Measurements from ENCODE around the gene TBC1D19. TPM values are rescaled to one million over a fixed set of nuclear protein-coding genes. Genes with fewer than 3 reads are reported as not detected.
"Not testable (repeated sequence)": the region's sequence is repeated elsewhere in the genome, so short reads cannot be mapped to it uniquely, and the experiment has no call there.

Gene TBC1D19
- total and polyA plus RNA-seq, 2 donors (not counting 1 experiment from before 2014, with no cell fraction given): 1.8 to 11.0 TPM

DNA sequence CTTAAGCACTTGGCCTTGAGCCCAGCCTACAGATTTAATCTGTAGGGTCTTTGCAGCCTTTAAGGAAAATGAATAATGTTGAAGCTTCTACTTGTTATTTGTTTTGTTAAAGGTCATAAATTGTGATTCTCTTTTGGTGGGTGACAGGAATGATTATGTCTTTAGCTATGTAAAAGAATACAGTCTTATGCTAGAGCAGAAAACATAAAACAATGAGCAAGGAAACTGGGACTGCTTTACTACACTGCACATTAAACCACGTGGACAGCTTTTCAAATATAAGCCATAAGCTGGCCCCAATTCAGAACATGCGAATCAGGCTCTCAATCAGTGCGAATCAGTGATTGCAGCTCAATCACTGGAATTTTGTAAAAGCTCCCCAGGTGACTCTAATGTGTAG lies 40.9 kb upstream of the TBC1D19 start:
- H3K4me2 ChIP-seq (replicated peaks; ENCODE audit: low read depth, low read length, poor library complexity, severe bottlenecking): no peak overlapping the region
- no peaks in the 10 kb centered on the region for H4K20me1 ChIP-seq (ENCODE audit: control insufficient read depth, insufficient read depth, low read length, poor library complexity, severe bottlenecking)
- TF ChIP-seq EZH2 (IDR thresholded peaks at IDR 0.05; ENCODE audit: borderline replicate concordance, insufficient read depth, low read depth, low read length, poor library complexity, severe bottlenecking): no peak
- TF ChIP-seq, protein P1, sequence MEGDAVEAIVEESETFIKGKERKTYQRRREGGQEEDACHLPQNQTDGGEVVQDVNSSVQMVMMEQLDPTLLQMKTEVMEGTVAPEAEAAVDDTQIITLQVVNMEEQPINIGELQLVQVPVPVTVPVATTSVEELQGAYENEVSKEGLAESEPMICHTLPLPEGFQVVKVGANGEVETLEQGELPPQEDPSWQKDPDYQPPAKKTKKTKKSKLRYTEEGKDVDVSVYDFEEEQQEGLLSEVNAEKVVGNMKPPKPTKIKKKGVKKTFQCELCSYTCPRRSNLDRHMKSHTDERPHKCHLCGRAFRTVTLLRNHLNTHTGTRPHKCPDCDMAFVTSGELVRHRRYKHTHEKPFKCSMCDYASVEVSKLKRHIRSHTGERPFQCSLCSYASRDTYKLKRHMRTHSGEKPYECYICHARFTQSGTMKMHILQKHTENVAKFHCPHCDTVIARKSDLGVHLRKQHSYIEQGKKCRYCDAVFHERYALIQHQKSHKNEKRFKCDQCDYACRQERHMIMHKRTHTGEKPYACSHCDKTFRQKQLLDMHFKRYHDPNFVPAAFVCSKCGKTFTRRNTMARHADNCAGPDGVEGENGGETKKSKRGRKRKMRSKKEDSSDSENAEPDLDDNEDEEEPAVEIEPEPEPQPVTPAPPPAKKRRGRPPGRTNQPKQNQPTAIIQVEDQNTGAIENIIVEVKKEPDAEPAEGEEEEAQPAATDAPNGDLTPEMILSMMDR (IDR thresholded peaks at IDR 0.05): no peak
- ATAC-seq (ENCODE audit: low read depth) (no peak), DNase-seq (no peak)
- ChIA-PET POLR2A (no interaction called here), CTCF (no interaction called here)
- H3K4me1 Mint-ChIP-seq: no peaks in the 10 kb centered on the region
- no peaks in the 10 kb centered on the region for H3K4me1 ChIP-seq (ENCODE audit: control insufficient read depth in 2 of 2, insufficient read depth in 2 of 2, low read length in 2 of 2)
- H3K4me3 ChIP-seq (ENCODE audit: control extremely low read depth in 1 of 5, extremely low read depth in 1 of 5, insufficient read depth in 1 of 5, low read depth in 2 of 5, low read length in 4 of 5): no peak overlapping the region
- peaks cover 3% of the 10 kb centered on the region for H3K27me3 Mint-ChIP-seq
- H3K27ac ChIP-seq (ENCODE audit: low read length in 2 of 2): no peak overlapping the region
- H3K9me3 Mint-ChIP-seq (ENCODE audit: insufficient read depth): peaks cover 16% of the 10 kb centered on the region
- no peaks in the 10 kb centered on the region for H3K27me3 ChIP-seq (replicated peaks in 1 of 4; ENCODE audit: control extremely low read depth in 1 of 4, control insufficient read depth in 3 of 4, insufficient read depth in 4 of 4, low read length in 3 of 4)
- no peaks in the 10 kb centered on the region for H3K36me3 ChIP-seq (replicated peaks in 1 of 2; ENCODE audit: control extremely low read depth in 1 of 2, control insufficient read depth in 1 of 2, extremely low read depth in 1 of 2, insufficient read depth in 2 of 2, low read length in 1 of 2)
- no peaks in the 10 kb centered on the region for H3K79me2 ChIP-seq (ENCODE audit: control insufficient read depth, insufficient read depth, low read length)
- no peak overlapping the region for H2AFZ ChIP-seq (ENCODE audit: insufficient read depth, low read depth, low read length, poor library complexity, severe bottlenecking)
- H3K9me3 ChIP-seq (ENCODE audit: control extremely low read depth in 1 of 3, control insufficient read depth in 2 of 3, insufficient read depth in 1 of 3, low read length in 2 of 3): peaks cover 0 to 14% (median 0%) of the 10 kb centered on the region in 3 donors
- intact Hi-C loops (cut with micrococcal nuclease): no loop called here
- no peak overlapping the region for H3K27ac Mint-ChIP-seq
- no peak overlapping the region for H3K4me3 Mint-ChIP-seq
- H3K9ac ChIP-seq (ENCODE audit: low read length): no peak overlapping the region
- 94% methylated on average over 3 of the region's 3 CpGs for WGBS (ENCODE audit: insufficient coverage)

GRCh38 chr4:26544421-26544820 lies 39.5 kb upstream of the TBC1D19 start:
- no CpG with 5 or more reads among the region's 2 CpGs for WGBS (ENCODE audit: insufficient coverage)
- H4K20me1 ChIP-seq (ENCODE audit: control insufficient read depth, insufficient read depth, low read length, poor library complexity, severe bottlenecking): no peaks in the 10 kb centered on the region
- no peak overlapping the region for H3K4me2 ChIP-seq (replicated peaks; ENCODE audit: low read depth, low read length, poor library complexity, severe bottlenecking)
- no peaks in the 10 kb centered on the region for H3K4me1 ChIP-seq (ENCODE audit: control insufficient read depth in 2 of 2, insufficient read depth in 2 of 2, low read length in 2 of 2)
- intact Hi-C loops (cut with micrococcal nuclease): no loop called here
- no peak overlapping the region for H2AFZ ChIP-seq (ENCODE audit: insufficient read depth, low read depth, low read length, poor library complexity, severe bottlenecking)
- no peak overlapping the region for H3K4me3 Mint-ChIP-seq
- ChIA-PET POLR2A (no interaction called here), CTCF (no interaction called here)
- no peaks in the 10 kb centered on the region for H3K27me3 ChIP-seq (replicated peaks in 1 of 4; ENCODE audit: control extremely low read depth in 1 of 4, control insufficient read depth in 3 of 4, insufficient read depth in 4 of 4, low read length in 3 of 4)
- H3K27ac Mint-ChIP-seq: no peak overlapping the region
- no peak for DNase-seq
- ATAC-seq (ENCODE audit: low read depth): no peak
- peaks cover 0 to 14% (median 0%) of the 10 kb centered on the region in 3 donors for H3K9me3 ChIP-seq (ENCODE audit: control extremely low read depth in 1 of 3, control insufficient read depth in 2 of 3, insufficient read depth in 1 of 3, low read length in 2 of 3)
- H3K27me3 Mint-ChIP-seq: peaks cover 3% of the 10 kb centered on the region
- H3K9ac ChIP-seq (ENCODE audit: low read length): no peak overlapping the region
- H3K27ac ChIP-seq (ENCODE audit: low read length in 2 of 2): no peak overlapping the region
- no peaks in the 10 kb centered on the region for H3K4me1 Mint-ChIP-seq
- TF ChIP-seq EZH2 (IDR thresholded peaks at IDR 0.05; ENCODE audit: borderline replicate concordance, insufficient read depth, low read depth, low read length, poor library complexity, severe bottlenecking): no peak
- TF ChIP-seq, protein P1 (IDR thresholded peaks at IDR 0.05): no peak
- no peaks in the 10 kb centered on the region for H3K36me3 ChIP-seq (replicated peaks in 1 of 2; ENCODE audit: control extremely low read depth in 1 of 2, control insufficient read depth in 1 of 2, extremely low read depth in 1 of 2, insufficient read depth in 2 of 2, low read length in 1 of 2)
- no peak overlapping the region for H3K4me3 ChIP-seq (ENCODE audit: control extremely low read depth in 1 of 5, extremely low read depth in 1 of 5, insufficient read depth in 1 of 5, low read depth in 2 of 5, low read length in 4 of 5)
- no peaks in the 10 kb centered on the region for H3K79me2 ChIP-seq (ENCODE audit: control insufficient read depth, insufficient read depth, low read length)
- H3K9me3 Mint-ChIP-seq (ENCODE audit: insufficient read depth): peaks cover 16% of the 10 kb centered on the region

DNA sequence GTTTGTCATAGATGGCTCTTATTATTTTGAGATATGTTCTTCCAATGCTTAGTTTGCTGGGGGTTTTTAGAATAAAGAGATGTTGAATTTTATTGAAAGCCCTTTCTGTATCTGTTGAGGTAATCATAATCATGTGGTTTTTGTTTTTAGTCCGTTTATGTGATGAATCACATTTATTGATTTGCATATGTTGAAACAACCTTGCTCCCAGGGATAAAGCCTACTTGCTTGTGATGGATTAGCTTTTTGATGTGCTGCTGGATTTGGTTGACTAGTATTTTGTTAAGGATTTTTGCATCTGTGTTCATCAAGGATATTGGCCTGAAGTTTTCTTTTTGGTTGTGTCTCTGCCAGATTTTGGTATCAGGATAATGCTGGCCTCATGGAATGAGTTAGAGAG lies 35.5 kb upstream of the TBC1D19 start:
- WGBS (ENCODE audit: insufficient coverage): no CpG with 5 or more reads among the region's 1 CpG
- H3K4me2 ChIP-seq (replicated peaks; ENCODE audit: low read depth, low read length, poor library complexity, severe bottlenecking); H2AFZ ChIP-seq (ENCODE audit: insufficient read depth, low read depth, low read length, poor library complexity, severe bottlenecking); H3K27me3 ChIP-seq (replicated peaks in 1 of 4; ENCODE audit: control extremely low read depth in 1 of 4, control insufficient read depth in 3 of 4, insufficient read depth in 4 of 4, low read length in 3 of 4); H4K20me1 ChIP-seq (ENCODE audit: control insufficient read depth, insufficient read depth, low read length, poor library complexity, severe bottlenecking); DNase-seq; H3K4me3 ChIP-seq (ENCODE audit: control extremely low read depth in 1 of 5, extremely low read depth in 1 of 5, insufficient read depth in 1 of 5, low read depth in 2 of 5, low read length in 4 of 5); CTCF ChIA-PET; POLR2A ChIA-PET; H3K9ac ChIP-seq (ENCODE audit: low read length); ATAC-seq (ENCODE audit: low read depth); H3K4me1 ChIP-seq (ENCODE audit: control insufficient read depth in 2 of 2, insufficient read depth in 2 of 2, low read length in 2 of 2); H3K27ac Mint-ChIP-seq; H3K4me3 Mint-ChIP-seq; H3K36me3 ChIP-seq (replicated peaks in 1 of 2; ENCODE audit: control extremely low read depth in 1 of 2, control insufficient read depth in 1 of 2, extremely low read depth in 1 of 2, insufficient read depth in 2 of 2, low read length in 1 of 2); H3K27ac ChIP-seq (ENCODE audit: low read length in 2 of 2); H3K79me2 ChIP-seq (ENCODE audit: control insufficient read depth, insufficient read depth, low read length); intact Hi-C loops (cut with micrococcal nuclease); H3K4me1 Mint-ChIP-seq: not testable (repeated sequence)
- peaks cover 17% of the 10 kb centered on the region for H3K9me3 Mint-ChIP-seq (ENCODE audit: insufficient read depth)
- peaks cover 14% of the 10 kb centered on the region for H3K27me3 Mint-ChIP-seq
- peaks cover 0 to 14% (median 0%) of the 10 kb centered on the region in 3 donors for H3K9me3 ChIP-seq (ENCODE audit: control extremely low read depth in 1 of 3, control insufficient read depth in 2 of 3, insufficient read depth in 1 of 3, low read length in 2 of 3)
